Measurements from ENCODE around the gene STRA8. TPM values are rescaled to one million over a fixed set of nuclear protein-coding genes. Genes with fewer than 3 reads are reported as not detected.

Gene STRA8
- total and polyA plus RNA-seq, 2 donors from 2014 or later = 0.43 TPM; not detected in 1

DNA sequence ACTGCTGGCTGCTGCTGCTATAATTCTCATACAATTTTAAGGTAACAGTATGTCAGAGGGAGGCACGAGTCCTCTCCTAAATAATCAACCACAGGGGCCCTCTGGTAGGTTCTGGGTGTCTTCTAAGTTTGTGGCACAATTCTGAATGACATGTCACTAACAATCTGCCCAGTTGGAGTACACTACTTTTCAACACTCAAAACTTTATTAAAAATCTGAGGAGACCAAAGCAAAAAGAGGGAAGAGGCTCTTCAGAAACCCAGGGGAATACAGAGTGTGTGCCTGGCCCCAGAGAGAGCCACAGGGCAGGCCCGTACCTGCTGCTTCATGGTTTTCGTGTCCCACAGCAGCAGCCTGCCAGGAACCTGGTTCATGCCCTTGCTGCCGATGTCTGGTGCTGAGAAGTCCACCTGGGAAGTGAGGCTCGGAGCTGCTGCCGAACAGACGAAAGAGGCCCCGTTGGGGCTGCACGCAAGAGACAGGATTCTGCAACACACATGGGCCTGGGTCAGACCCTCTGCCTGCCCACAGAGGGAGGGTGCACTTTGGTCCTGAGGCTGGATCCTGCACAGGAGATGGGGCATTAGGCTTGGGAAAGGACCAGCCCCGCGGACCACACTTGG is 40.6 kb upstream of the STRA8 start:
- peaks cover 8 to 87% (median 48%) of the 10 kb centered on the region in 3 donors for H3K36me3 ChIP-seq (ENCODE audit: control insufficient read depth in 2 of 3, insufficient read depth in 3 of 3, low read length in 3 of 3)
- H3K9ac ChIP-seq (ENCODE audit: low read length in 3 of 3) = no peak overlapping the region
- H3K27ac ChIP-seq (ENCODE audit: low read depth in 2 of 2, low read length in 2 of 2) = no peak overlapping the region

GRCh38 chr7:135193615-135194081 is 40.0 kb upstream of the STRA8 start:
- Histone ChIP-seq H3K4me1 (ENCODE audit: control insufficient read depth in 2 of 3, insufficient read depth in 2 of 3, low read depth in 1 of 3, low read length in 3 of 3) (peaks cover 0 to 4% (median 0%) of the 10 kb centered on the region in 3 donors), H3K36me3 (ENCODE audit: control insufficient read depth in 2 of 3, insufficient read depth in 3 of 3, low read length in 3 of 3) (peaks cover 8 to 87% (median 44%) of the 10 kb centered on the region in 3 donors), H3K9ac (ENCODE audit: low read length in 3 of 3) (no peak overlapping the region), H3K4me3 (ENCODE audit: low read length in 3 of 3) (no peak overlapping the region), H3K27ac (ENCODE audit: low read depth in 2 of 2, low read length in 2 of 2) (no peak overlapping the region), H3K27me3 (ENCODE audit: control insufficient read depth, insufficient read depth, low read length) (no peaks in the 10 kb centered on the region), H3K9me3 (ENCODE audit: control insufficient read depth in 2 of 3, insufficient read depth in 1 of 3, low read length in 3 of 3) (no peaks in the 10 kb centered on the region)
- intact Hi-C loops (cut with DNase I) = no loop called here
- FAIRE-seq = no peak
- no peak for TF ChIP-seq CTCF (IDR thresholded peaks at IDR 0.05; ENCODE audit: borderline replicate concordance, extremely low read depth, insufficient read depth)
- DNase-seq = no peak

More for the DNA sequence above, 40.6 kb upstream of the STRA8 start:
- Histone ChIP-seq H3K9me3 (ENCODE audit: control insufficient read depth in 2 of 3, insufficient read depth in 1 of 3, low read length in 3 of 3) (no peaks in the 10 kb centered on the region), H3K4me1 (ENCODE audit: control insufficient read depth in 2 of 3, insufficient read depth in 2 of 3, low read depth in 1 of 3, low read length in 3 of 3) (no peaks in the 10 kb centered on the region), H3K4me3 (ENCODE audit: low read length in 3 of 3) (no peak overlapping the region), H3K27me3 (ENCODE audit: control insufficient read depth, insufficient read depth, low read length) (no peaks in the 10 kb centered on the region)
- DNase-seq (peak in 1 of 5 donors; percentile 24), FAIRE-seq (no peak)
- intact Hi-C loops (cut with DNase I) = no loop called here
- no peak for TF ChIP-seq CTCF (IDR thresholded peaks at IDR 0.05; ENCODE audit: borderline replicate concordance, extremely low read depth, insufficient read depth)

DNA sequence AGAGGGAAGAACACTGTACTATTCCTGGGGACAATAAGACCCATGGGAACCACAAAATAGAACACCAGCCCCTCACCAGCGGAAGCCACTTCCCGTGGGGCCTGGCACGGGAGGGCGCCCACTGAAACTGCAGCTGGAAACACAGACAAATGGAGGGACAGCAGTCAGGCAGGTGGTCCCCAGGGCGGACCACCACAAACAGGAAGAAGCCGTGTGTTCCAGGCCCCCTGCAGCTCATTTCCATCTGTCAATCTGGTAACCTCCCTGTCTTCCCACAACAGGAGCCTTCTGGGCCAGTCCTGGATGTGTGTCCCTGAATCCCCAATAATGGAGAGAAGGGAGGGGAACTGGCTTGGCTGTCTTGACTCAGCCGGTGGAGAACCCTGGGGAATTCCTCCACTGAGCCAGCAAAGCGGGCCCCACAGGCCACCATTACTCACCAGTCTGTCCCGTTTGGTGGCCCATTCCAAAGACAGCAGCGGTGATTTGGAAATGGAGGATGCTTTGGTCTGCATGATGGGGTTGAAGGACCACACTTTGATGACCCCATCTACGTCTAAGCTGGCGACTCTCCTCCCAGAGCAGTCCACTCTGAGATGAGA is 39.0 kb upstream of the STRA8 start:
- Histone ChIP-seq H3K4me1 (ENCODE audit: control insufficient read depth in 2 of 3, insufficient read depth in 2 of 3, low read depth in 1 of 3, low read length in 3 of 3) (peaks cover 0 to 12% (median 1%) of the 10 kb centered on the region in 3 donors), H3K9ac (ENCODE audit: low read length in 3 of 3) (no peak overlapping the region), H3K9me3 (ENCODE audit: control insufficient read depth in 2 of 3, insufficient read depth in 1 of 3, low read length in 3 of 3) (no peaks in the 10 kb centered on the region), H3K27ac (ENCODE audit: low read depth in 2 of 2, low read length in 2 of 2) (no peak overlapping the region), H3K4me3 (ENCODE audit: low read length in 3 of 3) (no peak overlapping the region), H3K36me3 (ENCODE audit: control insufficient read depth in 2 of 3, insufficient read depth in 3 of 3, low read length in 3 of 3) (peaks cover 10 to 86% (median 45%) of the 10 kb centered on the region in 3 donors), H3K27me3 (ENCODE audit: control insufficient read depth, insufficient read depth, low read length) (no peaks in the 10 kb centered on the region)
- DNase-seq (peak in 1 of 5 donors; percentile 18), FAIRE-seq (no peak)
- intact Hi-C loops (cut with DNase I) = no loop called here
- TF ChIP-seq CTCF (IDR thresholded peaks at IDR 0.05; ENCODE audit: borderline replicate concordance, extremely low read depth, insufficient read depth) = no peak
